K562 (cell line): Measurements from ENCODE around the gene FKBP11. TPM values are rescaled to one million over a fixed set of nuclear protein-coding genes. Genes with fewer than 3 reads are reported as not detected.

Source experiments
- CBX5 ChIP-seq: IDR thresholded peaks from 2 replicates; pipeline ENCODE4 v1.6.1; 2014; ENCODE audit warnings: low read depth, borderline replicate concordance
- GABPA ChIP-seq: fragments of 200-800 bp; sonication (Bioruptor generic); conservative IDR thresholded peaks from 2 replicates; pipeline ENCODE4 v1.6.1; 2016; ENCODE audit warnings: low read depth, missing genetic modification characterization, missing compliant biosample characterization
- GMEB1 ChIP-seq: fragments of 250-450 bp; sonication (Bioruptor Pico); IDR thresholded peaks from 2 replicates; pipeline ENCODE4 v1.4.0; 2020; ENCODE audit warnings: mild to moderate bottlenecking
- NFE2 ChIP-seq: IDR thresholded peaks from 2 replicates; pipeline ENCODE4 v1.6.1; 2014; ENCODE audit warnings: antibody characterized with exemption, low read depth
- NR0B1 ChIP-seq: fragments of 450-650 bp; IDR thresholded peaks from one replicate; pipeline ENCODE4 v1.6.1; 2018; ENCODE audit warnings: mild to moderate bottlenecking, moderate library complexity; ENCODE audit not compliant: partially characterized antibody
- PCBP2 ChIP-seq: fragments of 200-400 bp; formaldehyde crosslinking; IDR thresholded peaks from 2 replicates; pipeline ENCODE4 v1.6.1; 2018; ENCODE audit warnings: low read length, low read depth, mild to moderate bottlenecking, moderate library complexity; ENCODE audit not compliant: poor library complexity, severe bottlenecking
- SPI1 ChIP-seq: IDR thresholded peaks from 2 replicates; pipeline ENCODE4 v1.6.1; 2011; ENCODE audit warnings: low read depth, low read length, control low read depth, borderline replicate concordance
- TFAM ChIP-seq: fragments of 250-450 bp; sonication (Bioruptor Pico); conservative IDR thresholded peaks from 2 replicates; pipeline ENCODE4 v1.5.0; 2021; ENCODE audit warnings: mild to moderate bottlenecking, moderate library complexity
- ZNF184 ChIP-seq: sonication (generic); formaldehyde crosslinking; IDR thresholded peaks from 2 replicates; pipeline ENCODE4 v1.5.0; 2020; ENCODE audit warnings: missing genetic modification reagents
- ZNF592 ChIP-seq: fragments of 450-650 bp; IDR thresholded peaks from 2 replicates; pipeline ENCODE4 v1.6.1; 2017; ENCODE audit warnings: antibody characterized with exemption, mild to moderate bottlenecking
- polyA plus RNA-seq, 8 experiments: library from polyadenylated mRNA; depleted of rRNA in 4 of 8; stranded (reverse) in 5 of 8; unstranded in 3 of 8; fragments of >200 nt; fragmentation: Nextera tagmentation in 2 of 8; fragmentation: Illumina TruSeq in 1 of 8; extraction: Ambion mirVana in 2 of 8; extraction: Trizol in 1 of 8; gene quantifications; 2 replicates each; pipeline versions ENCODE4 v1.2.1 to v1.2.3, GENCODE V29; 2011 to 2014; ENCODE audit warnings: inconsistent platforms in 1 of 8, missing spikeins in 1 of 8
- total RNA-seq, 7 experiments: library from RNA; depleted of rRNA in 6 of 7; stranded (reverse); fragments of >200 nt in 6 of 7; fragmentation: Illumina TruSeq in 2 of 7; extraction: Trizol in 2 of 7; gene quantifications; 2 replicates each; pipeline versions ENCODE4 v1.2.1 to v1.2.3, GENCODE V29; 2011 to 2021; ENCODE audit warnings: low replicate concordance in 1 of 7

FKBP11 gene
- total and polyA plus RNA-seq, 9 of the 15 experiments (the other 6 are each of a cell fraction or from before 2014, with no cell fraction given) = 1.6 to 8.2 (median 5.8) TPM

GRCh38 chr12:48882972-48883304, 42.4 kb downstream of the FKBP11 start (continued):
- TF ChIP-seq ZNF592 (no peak), TFAM (CRISPR knock-in tag) (no peak), PCBP2 (no peak), GABPA (tag) (no peak), ZNF184 (CRISPR knock-in tag) (no peak), NFE2 (no peak), NR0B1 (no peak), GMEB1 (CRISPR knock-in tag) (no peak), CBX5 (no peak), SPI1 (no peak)
